Measurements from ENCODE around the gene KLHL8. TPM values are rescaled to one million over a fixed set of nuclear protein-coding genes. Genes with fewer than 3 reads are reported as not detected.

The KLHL8 gene
- total and polyA plus RNA-seq, 4 donors: 2.9 to 14.4 (median 5.1) TPM

DNA sequence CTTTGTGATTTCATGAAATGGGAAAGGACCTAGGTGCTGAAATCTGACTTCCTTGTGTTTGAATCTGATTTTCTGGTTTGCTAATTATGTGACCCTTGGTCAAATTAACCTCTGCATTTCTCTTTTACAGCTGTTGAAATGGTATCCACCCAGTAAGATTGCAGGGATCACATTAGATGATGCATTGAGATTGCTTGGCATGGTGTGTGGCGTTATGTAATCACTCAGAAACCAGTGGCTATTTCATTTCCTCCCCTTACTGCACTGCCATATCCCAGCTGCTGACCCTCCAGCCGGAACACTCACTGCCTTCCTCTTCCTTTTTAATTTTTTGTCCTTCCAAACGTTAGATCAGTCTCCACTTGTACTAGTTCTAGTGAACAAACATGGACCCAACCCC is 79.0 kb downstream of the KLHL8 start:
- Histone ChIP-seq H3K9me3 (ENCODE audit: control insufficient read depth in 4 of 4, low read length in 3 of 4) (no peaks in the 10 kb centered on the region), H3K4me3 (ENCODE audit: low read depth in 1 of 3, low read length in 3 of 3) (no peak overlapping the region), H3K9ac (ENCODE audit: low read depth in 1 of 2, low read length in 2 of 2) (no peak overlapping the region), H3K27ac (ENCODE audit: low read depth in 1 of 2, low read length in 2 of 2) (no peak overlapping the region), H3K27me3 (ENCODE audit: control insufficient read depth in 4 of 4, insufficient read depth in 4 of 4, low read length in 3 of 4) (no peaks in the 10 kb centered on the region), H3K4me1 (ENCODE audit: control insufficient read depth in 4 of 4, insufficient read depth in 4 of 4, low read length in 3 of 4) (peaks cover 0 to 2% (median 0%) of the 10 kb centered on the region in 4 donors), H3K36me3 (ENCODE audit: control insufficient read depth in 4 of 4, insufficient read depth in 3 of 4, low read depth in 1 of 4, low read length in 3 of 4) (peaks cover 3 to 31% (median 18%) of the 10 kb centered on the region in 4 donors)
- WGBS: 55% methylated on average over 3 of the region's 3 CpGs
- DNase-seq (ENCODE audit: low spot score): no peak
- TF ChIP-seq FOXA2 (IDR thresholded peaks at IDR 0.05) (no peak), TAF1 (conservative IDR thresholded peaks at IDR 0.05) (no peak), RAD21 (IDR thresholded peaks at IDR 0.05) (no peak), HNF4A (conservative IDR thresholded peaks at IDR 0.05) (no peak), GABPA (IDR thresholded peaks at IDR 0.05 in 1 of 2, conservative IDR thresholded peaks at IDR 0.05 in 1 of 2) (no peak), JUND (IDR thresholded peaks at IDR 0.05) (no peak), YY1 (IDR thresholded peaks at IDR 0.05) (no peak), HNF4G (IDR thresholded peaks at IDR 0.05) (no peak), FOXA1 (IDR thresholded peaks at IDR 0.05) (no peak), NR2F2 (IDR thresholded peaks at IDR 0.05) (no peak), EGR1 (IDR thresholded peaks at IDR 0.05; ENCODE audit: low read depth in 2 of 2) (no peak), SP1 (IDR thresholded peaks at IDR 0.05) (no peak)
- TF ChIP-seq, protein P1, sequence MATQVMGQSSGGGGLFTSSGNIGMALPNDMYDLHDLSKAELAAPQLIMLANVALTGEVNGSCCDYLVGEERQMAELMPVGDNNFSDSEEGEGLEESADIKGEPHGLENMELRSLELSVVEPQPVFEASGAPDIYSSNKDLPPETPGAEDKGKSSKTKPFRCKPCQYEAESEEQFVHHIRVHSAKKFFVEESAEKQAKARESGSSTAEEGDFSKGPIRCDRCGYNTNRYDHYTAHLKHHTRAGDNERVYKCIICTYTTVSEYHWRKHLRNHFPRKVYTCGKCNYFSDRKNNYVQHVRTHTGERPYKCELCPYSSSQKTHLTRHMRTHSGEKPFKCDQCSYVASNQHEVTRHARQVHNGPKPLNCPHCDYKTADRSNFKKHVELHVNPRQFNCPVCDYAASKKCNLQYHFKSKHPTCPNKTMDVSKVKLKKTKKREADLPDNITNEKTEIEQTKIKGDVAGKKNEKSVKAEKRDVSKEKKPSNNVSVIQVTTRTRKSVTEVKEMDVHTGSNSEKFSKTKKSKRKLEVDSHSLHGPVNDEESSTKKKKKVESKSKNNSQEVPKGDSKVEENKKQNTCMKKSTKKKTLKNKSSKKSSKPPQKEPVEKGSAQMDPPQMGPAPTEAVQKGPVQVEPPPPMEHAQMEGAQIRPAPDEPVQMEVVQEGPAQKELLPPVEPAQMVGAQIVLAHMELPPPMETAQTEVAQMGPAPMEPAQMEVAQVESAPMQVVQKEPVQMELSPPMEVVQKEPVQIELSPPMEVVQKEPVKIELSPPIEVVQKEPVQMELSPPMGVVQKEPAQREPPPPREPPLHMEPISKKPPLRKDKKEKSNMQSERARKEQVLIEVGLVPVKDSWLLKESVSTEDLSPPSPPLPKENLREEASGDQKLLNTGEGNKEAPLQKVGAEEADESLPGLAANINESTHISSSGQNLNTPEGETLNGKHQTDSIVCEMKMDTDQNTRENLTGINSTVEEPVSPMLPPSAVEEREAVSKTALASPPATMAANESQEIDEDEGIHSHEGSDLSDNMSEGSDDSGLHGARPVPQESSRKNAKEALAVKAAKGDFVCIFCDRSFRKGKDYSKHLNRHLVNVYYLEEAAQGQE (IDR thresholded peaks at IDR 0.05): no peak
- TF ChIP-seq, protein P2, sequence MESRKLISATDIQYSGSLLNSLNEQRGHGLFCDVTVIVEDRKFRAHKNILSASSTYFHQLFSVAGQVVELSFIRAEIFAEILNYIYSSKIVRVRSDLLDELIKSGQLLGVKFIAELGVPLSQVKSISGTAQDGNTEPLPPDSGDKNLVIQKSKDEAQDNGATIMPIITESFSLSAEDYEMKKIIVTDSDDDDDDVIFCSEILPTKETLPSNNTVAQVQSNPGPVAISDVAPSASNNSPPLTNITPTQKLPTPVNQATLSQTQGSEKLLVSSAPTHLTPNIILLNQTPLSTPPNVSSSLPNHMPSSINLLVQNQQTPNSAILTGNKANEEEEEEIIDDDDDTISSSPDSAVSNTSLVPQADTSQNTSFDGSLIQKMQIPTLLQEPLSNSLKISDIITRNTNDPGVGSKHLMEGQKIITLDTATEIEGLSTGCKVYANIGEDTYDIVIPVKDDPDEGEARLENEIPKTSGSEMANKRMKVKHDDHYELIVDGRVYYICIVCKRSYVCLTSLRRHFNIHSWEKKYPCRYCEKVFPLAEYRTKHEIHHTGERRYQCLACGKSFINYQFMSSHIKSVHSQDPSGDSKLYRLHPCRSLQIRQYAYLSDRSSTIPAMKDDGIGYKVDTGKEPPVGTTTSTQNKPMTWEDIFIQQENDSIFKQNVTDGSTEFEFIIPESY (IDR thresholded peaks at IDR 0.05): no peak
- TF ChIP-seq, protein P3, sequence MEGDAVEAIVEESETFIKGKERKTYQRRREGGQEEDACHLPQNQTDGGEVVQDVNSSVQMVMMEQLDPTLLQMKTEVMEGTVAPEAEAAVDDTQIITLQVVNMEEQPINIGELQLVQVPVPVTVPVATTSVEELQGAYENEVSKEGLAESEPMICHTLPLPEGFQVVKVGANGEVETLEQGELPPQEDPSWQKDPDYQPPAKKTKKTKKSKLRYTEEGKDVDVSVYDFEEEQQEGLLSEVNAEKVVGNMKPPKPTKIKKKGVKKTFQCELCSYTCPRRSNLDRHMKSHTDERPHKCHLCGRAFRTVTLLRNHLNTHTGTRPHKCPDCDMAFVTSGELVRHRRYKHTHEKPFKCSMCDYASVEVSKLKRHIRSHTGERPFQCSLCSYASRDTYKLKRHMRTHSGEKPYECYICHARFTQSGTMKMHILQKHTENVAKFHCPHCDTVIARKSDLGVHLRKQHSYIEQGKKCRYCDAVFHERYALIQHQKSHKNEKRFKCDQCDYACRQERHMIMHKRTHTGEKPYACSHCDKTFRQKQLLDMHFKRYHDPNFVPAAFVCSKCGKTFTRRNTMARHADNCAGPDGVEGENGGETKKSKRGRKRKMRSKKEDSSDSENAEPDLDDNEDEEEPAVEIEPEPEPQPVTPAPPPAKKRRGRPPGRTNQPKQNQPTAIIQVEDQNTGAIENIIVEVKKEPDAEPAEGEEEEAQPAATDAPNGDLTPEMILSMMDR (IDR thresholded peaks at IDR 0.05; ENCODE audit: low read depth, low read length, missing input control): no peak
- TF ChIP-seq, protein P4, sequence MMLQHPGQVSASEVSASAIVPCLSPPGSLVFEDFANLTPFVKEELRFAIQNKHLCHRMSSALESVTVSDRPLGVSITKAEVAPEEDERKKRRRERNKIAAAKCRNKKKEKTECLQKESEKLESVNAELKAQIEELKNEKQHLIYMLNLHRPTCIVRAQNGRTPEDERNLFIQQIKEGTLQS (IDR thresholded peaks at IDR 0.05): no peak
- TF ChIP-seq, protein P5, sequence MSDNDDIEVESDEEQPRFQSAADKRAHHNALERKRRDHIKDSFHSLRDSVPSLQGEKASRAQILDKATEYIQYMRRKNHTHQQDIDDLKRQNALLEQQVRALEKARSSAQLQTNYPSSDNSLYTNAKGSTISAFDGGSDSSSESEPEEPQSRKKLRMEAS (IDR thresholded peaks at IDR 0.05): no peak
